ENCODE measurements around the gene RIMKLA. TPM values are rescaled to one million over a fixed set of nuclear protein-coding genes. Genes with fewer than 3 reads are reported as not detected.

RIMKLA gene
- total RNA-seq, 1 donor from 2014 or later = 0.20 TPM

DNA sequence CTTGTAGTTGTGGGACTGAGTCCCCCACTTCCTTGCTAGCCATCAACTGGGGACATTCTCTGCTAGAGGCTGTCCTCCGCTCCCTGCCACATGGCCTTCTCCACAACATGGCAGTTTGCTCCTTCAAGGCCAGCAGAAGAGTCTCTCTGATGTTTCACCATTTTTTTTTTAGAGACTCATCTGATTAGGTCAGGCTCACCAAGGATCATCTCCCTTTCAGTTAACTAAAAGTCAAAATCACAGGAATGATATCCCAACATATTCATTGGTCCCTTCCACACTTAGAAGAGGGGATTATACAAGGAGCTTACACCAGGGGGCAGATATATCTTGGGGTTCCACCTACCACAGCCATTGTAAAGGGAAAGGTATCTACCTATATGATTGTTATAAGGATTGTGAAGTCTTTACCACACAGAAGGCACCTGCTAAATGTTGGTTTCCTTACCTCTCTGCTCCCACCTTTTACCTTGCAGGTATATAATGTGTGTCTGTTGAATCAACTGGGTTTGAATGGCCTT, 23.3 kb downstream of the RIMKLA start:
- DNase-seq (ENCODE audit: low read depth) (no peak), FAIRE-seq (no peak)
- Histone ChIP-seq H4K20me1 (ENCODE audit: insufficient read depth, low read length) (no peaks in the 10 kb centered on the region), H3K79me2 (ENCODE audit: insufficient read depth, low read length) (no peaks in the 10 kb centered on the region), H3K9me3 (ENCODE audit: insufficient read depth, low read depth, low read length) (no peaks in the 10 kb centered on the region), H3K27me3 (ENCODE audit: insufficient read depth, low read length) (peaks cover 12% of the 10 kb centered on the region), H2AFZ (ENCODE audit: low read depth, low read length) (no peak overlapping the region), H3K27ac (ENCODE audit: low read depth, low read length) (no peak overlapping the region), H3K4me1 (ENCODE audit: insufficient read depth, low read length) (no peaks in the 10 kb centered on the region), H3K9ac (ENCODE audit: low read length) (no peak overlapping the region), H3K4me3 (ENCODE audit: insufficient read depth, low read depth, low read length) (no peak overlapping the region), H3K4me2 (ENCODE audit: low read length) (no peak overlapping the region), H3K36me3 (ENCODE audit: insufficient read depth, low read length) (no peaks in the 10 kb centered on the region)
- TF ChIP-seq, protein P1, sequence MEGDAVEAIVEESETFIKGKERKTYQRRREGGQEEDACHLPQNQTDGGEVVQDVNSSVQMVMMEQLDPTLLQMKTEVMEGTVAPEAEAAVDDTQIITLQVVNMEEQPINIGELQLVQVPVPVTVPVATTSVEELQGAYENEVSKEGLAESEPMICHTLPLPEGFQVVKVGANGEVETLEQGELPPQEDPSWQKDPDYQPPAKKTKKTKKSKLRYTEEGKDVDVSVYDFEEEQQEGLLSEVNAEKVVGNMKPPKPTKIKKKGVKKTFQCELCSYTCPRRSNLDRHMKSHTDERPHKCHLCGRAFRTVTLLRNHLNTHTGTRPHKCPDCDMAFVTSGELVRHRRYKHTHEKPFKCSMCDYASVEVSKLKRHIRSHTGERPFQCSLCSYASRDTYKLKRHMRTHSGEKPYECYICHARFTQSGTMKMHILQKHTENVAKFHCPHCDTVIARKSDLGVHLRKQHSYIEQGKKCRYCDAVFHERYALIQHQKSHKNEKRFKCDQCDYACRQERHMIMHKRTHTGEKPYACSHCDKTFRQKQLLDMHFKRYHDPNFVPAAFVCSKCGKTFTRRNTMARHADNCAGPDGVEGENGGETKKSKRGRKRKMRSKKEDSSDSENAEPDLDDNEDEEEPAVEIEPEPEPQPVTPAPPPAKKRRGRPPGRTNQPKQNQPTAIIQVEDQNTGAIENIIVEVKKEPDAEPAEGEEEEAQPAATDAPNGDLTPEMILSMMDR (IDR thresholded peaks at IDR 0.05; ENCODE audit: insufficient read depth, low read depth, low read length) = no peak
- no peak for TF ChIP-seq EZH2 (IDR thresholded peaks at IDR 0.05; ENCODE audit: insufficient read depth, low read length)
- peaks cover 4% of the 10 kb centered on the region for H3K9me3 Mint-ChIP-seq (ENCODE audit: unreplicated experiment)
- H3K4me3 Mint-ChIP-seq (ENCODE audit: unreplicated experiment) = no peak overlapping the region
- no peaks in the 10 kb centered on the region for H3K27me3 Mint-ChIP-seq (ENCODE audit: low read depth, unreplicated experiment)
- H3K27ac Mint-ChIP-seq (ENCODE audit: unreplicated experiment) = no peak overlapping the region
- no peaks in the 10 kb centered on the region for H3K4me1 Mint-ChIP-seq (ENCODE audit: low read depth, unreplicated experiment)
- no peaks in the 10 kb centered on the region for H3K36me3 Mint-ChIP-seq (ENCODE audit: low read depth, unreplicated experiment)

DNA sequence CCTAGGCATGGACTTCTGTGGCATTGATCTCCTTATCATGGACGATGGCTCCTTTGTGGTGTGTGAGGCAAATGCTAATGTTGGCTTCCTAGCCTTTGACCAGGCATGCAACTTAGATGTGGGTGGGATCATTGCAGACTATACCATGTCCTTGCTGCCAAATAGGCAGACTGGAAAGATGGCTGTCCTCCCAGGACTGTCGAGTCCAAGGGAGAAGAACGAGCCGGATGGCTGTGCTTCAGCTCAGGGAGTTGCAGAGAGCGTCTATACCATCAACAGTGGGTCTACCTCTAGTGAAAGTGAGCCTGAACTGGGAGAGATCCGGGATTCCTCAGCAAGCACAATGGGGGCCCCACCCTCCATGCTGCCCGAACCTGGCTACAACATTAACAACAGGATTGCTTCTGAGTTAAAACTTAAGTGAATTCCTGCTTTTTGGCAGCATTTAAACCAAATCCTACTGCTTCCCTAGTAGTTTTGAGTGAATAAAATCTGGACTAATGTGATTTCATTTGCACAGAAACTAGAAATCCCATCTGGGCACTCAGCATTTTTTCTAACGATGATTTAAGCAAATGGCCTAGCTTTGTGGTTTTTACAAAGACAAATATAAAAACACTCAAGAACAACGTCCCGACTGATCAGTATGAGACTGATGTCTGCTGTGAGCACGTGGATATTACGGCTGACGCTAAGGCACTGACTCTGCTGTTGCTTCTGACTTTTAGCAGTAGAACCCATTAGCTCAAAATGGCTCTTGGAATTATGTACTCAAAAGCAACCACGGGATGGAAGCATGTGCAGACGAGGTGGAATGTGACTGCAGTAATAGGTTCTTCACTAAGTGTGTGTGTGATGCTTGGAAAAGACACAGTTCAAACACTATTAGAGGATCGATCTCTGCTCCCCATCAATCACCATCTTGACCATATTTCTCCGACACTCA, 34.2 kb downstream of the RIMKLA start:
- no peak overlapping the region for H3K27ac Mint-ChIP-seq (ENCODE audit: unreplicated experiment)
- Histone ChIP-seq H3K36me3 (ENCODE audit: insufficient read depth, low read length) (no peaks in the 10 kb centered on the region), H3K4me3 (ENCODE audit: insufficient read depth, low read depth, low read length) (no peak overlapping the region), H3K9me3 (ENCODE audit: insufficient read depth, low read depth, low read length) (no peaks in the 10 kb centered on the region), H4K20me1 (ENCODE audit: insufficient read depth, low read length) (no peaks in the 10 kb centered on the region), H3K27me3 (ENCODE audit: insufficient read depth, low read length) (peaks cover 12% of the 10 kb centered on the region), H3K4me1 (ENCODE audit: insufficient read depth, low read length) (no peaks in the 10 kb centered on the region), H3K27ac (ENCODE audit: low read depth, low read length) (no peak overlapping the region), H3K4me2 (ENCODE audit: low read length) (no peak overlapping the region), H3K9ac (ENCODE audit: low read length) (no peak overlapping the region), H3K79me2 (ENCODE audit: insufficient read depth, low read length) (no peaks in the 10 kb centered on the region), H2AFZ (ENCODE audit: low read depth, low read length) (no peak overlapping the region)
- peaks cover 9% of the 10 kb centered on the region for H3K4me1 Mint-ChIP-seq (ENCODE audit: low read depth, unreplicated experiment)
- TF ChIP-seq, protein P1 (IDR thresholded peaks at IDR 0.05; ENCODE audit: insufficient read depth, low read depth, low read length) = no peak
- TF ChIP-seq EZH2 (IDR thresholded peaks at IDR 0.05; ENCODE audit: insufficient read depth, low read length) = no peak
- no peak overlapping the region for H3K4me3 Mint-ChIP-seq (ENCODE audit: unreplicated experiment)
- peaks cover 6% of the 10 kb centered on the region for H3K27me3 Mint-ChIP-seq (ENCODE audit: low read depth, unreplicated experiment)
- FAIRE-seq = no peak
- H3K9me3 Mint-ChIP-seq (ENCODE audit: unreplicated experiment) = no peaks in the 10 kb centered on the region
- H3K36me3 Mint-ChIP-seq (ENCODE audit: low read depth, unreplicated experiment) = no peaks in the 10 kb centered on the region
- no peak for DNase-seq (ENCODE audit: low read depth)

DNA sequence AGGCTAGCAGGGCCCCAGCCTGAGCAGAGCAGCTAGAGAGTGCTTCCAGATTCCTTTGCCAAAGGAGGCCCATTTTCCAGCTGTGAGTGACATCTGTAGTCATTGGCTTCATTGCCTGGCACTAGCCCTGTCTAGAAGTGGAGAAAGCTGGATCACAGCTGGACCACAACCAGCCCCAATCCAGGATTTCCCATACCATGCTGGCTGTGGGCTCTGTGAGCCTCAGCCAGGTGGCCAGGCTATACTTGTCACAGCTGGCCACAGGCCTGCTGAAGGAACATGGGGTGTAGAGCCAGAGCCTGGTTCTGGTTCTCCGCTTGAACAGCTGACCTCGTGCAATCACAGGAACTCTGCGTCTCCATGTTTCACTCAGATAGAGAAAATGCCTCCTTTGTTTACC, 36.6 kb downstream of the RIMKLA start:
- no peak overlapping the region for H3K4me3 Mint-ChIP-seq (ENCODE audit: unreplicated experiment)
- Histone ChIP-seq H2AFZ (ENCODE audit: low read depth, low read length) (no peak overlapping the region), H3K27me3 (ENCODE audit: insufficient read depth, low read length) (peaks cover 17% of the 10 kb centered on the region), H3K36me3 (ENCODE audit: insufficient read depth, low read length) (no peaks in the 10 kb centered on the region), H3K4me2 (ENCODE audit: low read length) (no peak overlapping the region), H3K4me3 (ENCODE audit: insufficient read depth, low read depth, low read length) (no peak overlapping the region), H3K9ac (ENCODE audit: low read length) (no peak overlapping the region), H3K79me2 (ENCODE audit: insufficient read depth, low read length) (no peaks in the 10 kb centered on the region), H3K27ac (ENCODE audit: low read depth, low read length) (no peak overlapping the region), H3K4me1 (ENCODE audit: insufficient read depth, low read length) (peaks cover 12% of the 10 kb centered on the region), H3K9me3 (ENCODE audit: insufficient read depth, low read depth, low read length) (no peaks in the 10 kb centered on the region), H4K20me1 (ENCODE audit: insufficient read depth, low read length) (no peaks in the 10 kb centered on the region)
- no peaks in the 10 kb centered on the region for H3K36me3 Mint-ChIP-seq (ENCODE audit: low read depth, unreplicated experiment)
- no peak overlapping the region for H3K27ac Mint-ChIP-seq (ENCODE audit: unreplicated experiment)
- peaks cover 20% of the 10 kb centered on the region for H3K4me1 Mint-ChIP-seq (ENCODE audit: low read depth, unreplicated experiment)
- H3K27me3 Mint-ChIP-seq (ENCODE audit: low read depth, unreplicated experiment) = peaks cover 3% of the 10 kb centered on the region
- no peak for FAIRE-seq
- DNase-seq (ENCODE audit: low read depth) = no peak
- no peaks in the 10 kb centered on the region for H3K9me3 Mint-ChIP-seq (ENCODE audit: unreplicated experiment)
- TF ChIP-seq EZH2 (IDR thresholded peaks at IDR 0.05; ENCODE audit: insufficient read depth, low read length) = no peak
- TF ChIP-seq, protein P1 (IDR thresholded peaks at IDR 0.05; ENCODE audit: insufficient read depth, low read depth, low read length) = no peak
